GM12878 (cell line): ENCODE measurements around the gene PSMB7. TPM values are rescaled to one million over a fixed set of nuclear protein-coding genes. Genes with fewer than 3 reads are reported as not detected.

ENCODE experiments used
- ATAC-seq: fragments of 200-7000 bp; cut with Tn5 transposase; 3 replicates; pipeline ENCODE4 v1.9.1; 2020; ENCODE audit warnings: mild to moderate bottlenecking, moderate library complexity
- BruUV-seq: library from RNA; stranded (reverse); fragments of 400-500 nt; replicated peaks from 2 replicates; lab custom pipeline; 2021; lab: Mats Ljungman, UMichigan
- CTCF ChIA-PET: fragments of 300-600 bp; sonication (Branson Sonifier 250); formaldehyde crosslinking; extraction: SDS; loops from one replicate; lab custom pipeline; 2021; ENCODE audit warnings: inconsistent platforms; lab: Yijun Ruan, JAX
- POLR2A ChIA-PET: fragments of 350-600 bp; formaldehyde crosslinking; extraction: SDS; loops from one replicate; lab custom pipeline; 2021; ENCODE audit warnings: inconsistent platforms; lab: Charles Lee
- RAD21 ChIA-PET: fragments of 300-600 bp; sonication (Branson Sonifier 250); formaldehyde crosslinking; loops from one replicate; lab custom pipeline; 2023; ENCODE audit warnings: antibody characterized with exemption; ENCODE audit not compliant: unreplicated experiment; lab: Charles Lee
- SMC1A ChIA-PET: fragments of 300-600 bp; sonication (Branson Sonifier 250); formaldehyde crosslinking; loops from one replicate; lab custom pipeline; 2023; ENCODE audit not compliant: unreplicated experiment, uncharacterized antibody; lab: Charles Lee
- DNase-seq: peaks from one replicate; pipeline ENCODE4 v3.0.0-alpha.2; 2011; ENCODE audit warnings: low read depth, low spot score
- FAIRE-seq: peaks from 3 replicates; lab custom pipeline; 2011; peaks lifted over from hg19 to GRCh38; lab: Jason Lieb, UNC
- H2AFZ ChIP-seq: 2 replicates; pipeline ENCODE4 v1.6.0; 2011; ENCODE audit warnings: low read depth, low read length, control low read depth; ENCODE audit not compliant: control insufficient read depth
- H3K27ac ChIP-seq: 2 replicates; pipeline ENCODE4 v1.5.1; 2011; ENCODE audit warnings: control low read depth; ENCODE audit not compliant: control insufficient read depth, insufficient read depth
- H3K27me3 ChIP-seq, 2 experiments: replicated peaks in 1 of 2; 2 replicates each; pipeline versions ENCODE4 v1.6.0 to v1.6.1; 2011; ENCODE audit warnings: low read length in 1 of 2; ENCODE audit not compliant: control insufficient read depth in 2 of 2, insufficient read depth in 2 of 2
- H3K36me3 ChIP-seq, 2 experiments: 2 replicates each; pipeline ENCODE4 v1.5.1; 2011; ENCODE audit warnings: low read length in 1 of 2; ENCODE audit not compliant: control insufficient read depth in 2 of 2, insufficient read depth in 2 of 2
- H3K4me1 ChIP-seq: 2 replicates; pipeline ENCODE4 v1.6.1; 2011; ENCODE audit warnings: mild to moderate bottlenecking, low read length, moderate library complexity, mixed read lengths; ENCODE audit not compliant: control insufficient read depth, insufficient read depth
- H3K4me2 ChIP-seq: 2 replicates; pipeline ENCODE4 v1.6.0; 2011; ENCODE audit warnings: control low read depth; ENCODE audit not compliant: control insufficient read depth, insufficient read depth
- H3K4me3 ChIP-seq: fragments of 200-600 bp; sonication (generic); 2 replicates; pipeline ENCODE4 v1.5.1; 2016
- H3K79me2 ChIP-seq: 2 replicates; pipeline ENCODE4 v1.6.0; 2011; ENCODE audit warnings: low read length; ENCODE audit not compliant: control insufficient read depth, insufficient read depth
- H3K9ac ChIP-seq: 2 replicates; pipeline ENCODE4 v1.8.0; 2011; ENCODE audit warnings: low read length, control low read depth, mixed read lengths; ENCODE audit not compliant: control insufficient read depth, insufficient read depth
- H3K9me3 ChIP-seq: replicated peaks from 3 replicates; pipeline ENCODE4 v1.5.1; 2011; ENCODE audit warnings: mild to moderate bottlenecking, low read length; ENCODE audit not compliant: control insufficient read depth, insufficient read depth
- H4K20me1 ChIP-seq: 2 replicates; pipeline ENCODE4 v1.6.0; 2011; ENCODE audit not compliant: control insufficient read depth, insufficient read depth
- BHLHE40 ChIP-seq, 2 experiments: fragments of 450-650 bp in 1 of 2; IDR thresholded peaks; 2 replicates each; pipeline ENCODE4 v1.6.1; 2011 to 2017; ENCODE audit warnings: low read depth in 2 of 2, borderline replicate concordance in 1 of 2, improper control_type of control experiment in 1 of 2, low read length in 1 of 2, mild to moderate bottlenecking in 1 of 2
- CBX5 ChIP-seq: sonication (generic); IDR thresholded peaks from 2 replicates; pipeline ENCODE4 v1.6.1; 2016; ENCODE audit warnings: low read depth, moderate library complexity, mild to moderate bottlenecking, inconsistent platforms
- GATAD2B ChIP-seq: fragments of 450-650 bp; conservative IDR thresholded peaks from 2 replicates; pipeline ENCODE4 v1.6.1; 2017; ENCODE audit warnings: low read depth, mild to moderate bottlenecking, moderate library complexity
- MEF2A ChIP-seq: IDR thresholded peaks from 2 replicates; pipeline ENCODE4 v1.6.1; 2011; ENCODE audit warnings: low read depth, mild to moderate bottlenecking, low read length, moderate library complexity; ENCODE audit not compliant: insufficient read depth
- POLR2A ChIP-seq: IDR thresholded peaks from 2 replicates; pipeline ENCODE4 v1.6.1; 2011; ENCODE audit warnings: low read depth, mild to moderate bottlenecking, low read length
- POLR2AphosphoS2 ChIP-seq: IDR thresholded peaks from 2 replicates; pipeline ENCODE4 v1.6.1; 2011; ENCODE audit warnings: low read depth, mild to moderate bottlenecking, low read length, improper control_type of control experiment, moderate library complexity
- POLR2AphosphoS5 ChIP-seq: IDR thresholded peaks from 2 replicates; pipeline ENCODE4 v1.6.1; 2011; ENCODE audit warnings: mild to moderate bottlenecking, low read length, inconsistent platforms
- RUNX3 ChIP-seq: IDR thresholded peaks from 2 replicates; pipeline ENCODE4 v1.6.1; 2012; ENCODE audit warnings: low read length, inconsistent platforms
- SREBF2 ChIP-seq: IDR thresholded peaks from 2 replicates; pipeline ENCODE4 v1.6.1; 2012; ENCODE audit warnings: mild to moderate bottlenecking, low read length
- USF1 ChIP-seq: IDR thresholded peaks from 2 replicates; pipeline ENCODE4 v1.6.1; 2011; ENCODE audit warnings: borderline replicate concordance, low read depth, mild to moderate bottlenecking, moderate library complexity, mixed read lengths, low read length; ENCODE audit not compliant: insufficient read depth; ENCODE audit errors: extremely low read length
- WGBS: methylation state at CpG from one replicate; pipeline ENCODE4 v1.1.6; 2016; ENCODE audit warnings: low lambda C conversion rate; ENCODE audit not compliant: insufficient replicate concordance, insufficient coverage; ENCODE audit errors: missing lambda C conversion rate; 5-methylcytosine and 5-hydroxymethylcytosine counted together
- in situ Hi-C: fragments of 300-500 bp; cut with MboI; formaldehyde crosslinking; loops from 9 replicates; pipeline ENCODE4 v1.14.3; 2018; ENCODE audit warnings: mixed read lengths
- intact Hi-C: fragments of 100-400 bp; cut with micrococcal nuclease; formaldehyde crosslinking; loops from one replicate; pipeline ENCODE4 v1.14.2; 2022; ENCODE audit not compliant: unreplicated experiment
- polyA plus RNA-seq, 11 experiments: library from polyadenylated mRNA; depleted of rRNA in 4 of 11; unstranded in 6 of 11; stranded (reverse) in 5 of 11; fragments of >200 nt; fragmentation: Nextera tagmentation in 4 of 11; fragmentation: Illumina TruSeq in 1 of 11; extraction: Ambion mirVana in 4 of 11; extraction: Trizol in 1 of 11; gene quantifications; 1 replicate in 1 of 11; 2 replicates in 10 of 11; pipeline versions ENCODE4 v1.2.1 to v1.2.3, GENCODE V29; 2011 to 2016; ENCODE audit warnings: inconsistent platforms in 2 of 11, missing spikeins in 2 of 11, low read depth in 1 of 11
- total RNA-seq, 4 experiments: library from RNA; depleted of rRNA in 3 of 4; stranded (reverse); fragments of >200 nt in 3 of 4; fragmentation: Illumina TruSeq in 1 of 4; extraction: Trizol in 1 of 4; gene quantifications; 2 replicates each; pipeline versions ENCODE4 v1.2.1 to v1.2.3, GENCODE V29; 2013 to 2021
- TF ChIP-seq, protein P1 (sequence below): fragments of 450-650 bp; formaldehyde crosslinking; IDR thresholded peaks from 2 replicates; pipeline ENCODE4 v1.4.0; 2022; ENCODE audit warnings: mild to moderate bottlenecking, moderate library complexity

PSMB7 gene
- total and polyA plus RNA-seq, 10 of the 15 experiments (the other 5 are each of a cell fraction or from before 2014, with no cell fraction given), result 174 to 564 (median 268) TPM

DNA sequence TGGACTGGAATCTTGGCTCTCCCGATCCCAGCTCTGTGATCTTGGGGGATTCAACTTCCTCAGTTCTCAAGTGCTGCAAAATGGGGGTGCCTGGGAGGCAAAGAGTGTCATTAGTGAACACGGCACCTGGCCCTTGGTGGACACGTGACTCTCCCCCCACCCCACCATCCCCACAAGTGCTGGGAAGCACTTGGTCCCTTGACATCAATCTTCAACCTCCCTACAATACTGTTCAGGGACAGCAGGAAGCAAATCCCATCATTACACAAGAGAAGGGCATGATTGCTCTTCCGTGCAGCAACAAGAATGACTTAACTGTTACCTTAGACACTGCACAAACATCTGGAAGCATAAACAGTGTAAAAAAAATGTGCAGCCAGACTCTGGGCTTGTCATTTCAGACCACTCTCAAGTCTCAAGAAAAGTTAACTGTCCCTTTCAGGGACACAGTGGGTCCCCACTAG is 61.4 kb downstream of the PSMB7 start (continued):
- TF ChIP-seq, protein P1, sequence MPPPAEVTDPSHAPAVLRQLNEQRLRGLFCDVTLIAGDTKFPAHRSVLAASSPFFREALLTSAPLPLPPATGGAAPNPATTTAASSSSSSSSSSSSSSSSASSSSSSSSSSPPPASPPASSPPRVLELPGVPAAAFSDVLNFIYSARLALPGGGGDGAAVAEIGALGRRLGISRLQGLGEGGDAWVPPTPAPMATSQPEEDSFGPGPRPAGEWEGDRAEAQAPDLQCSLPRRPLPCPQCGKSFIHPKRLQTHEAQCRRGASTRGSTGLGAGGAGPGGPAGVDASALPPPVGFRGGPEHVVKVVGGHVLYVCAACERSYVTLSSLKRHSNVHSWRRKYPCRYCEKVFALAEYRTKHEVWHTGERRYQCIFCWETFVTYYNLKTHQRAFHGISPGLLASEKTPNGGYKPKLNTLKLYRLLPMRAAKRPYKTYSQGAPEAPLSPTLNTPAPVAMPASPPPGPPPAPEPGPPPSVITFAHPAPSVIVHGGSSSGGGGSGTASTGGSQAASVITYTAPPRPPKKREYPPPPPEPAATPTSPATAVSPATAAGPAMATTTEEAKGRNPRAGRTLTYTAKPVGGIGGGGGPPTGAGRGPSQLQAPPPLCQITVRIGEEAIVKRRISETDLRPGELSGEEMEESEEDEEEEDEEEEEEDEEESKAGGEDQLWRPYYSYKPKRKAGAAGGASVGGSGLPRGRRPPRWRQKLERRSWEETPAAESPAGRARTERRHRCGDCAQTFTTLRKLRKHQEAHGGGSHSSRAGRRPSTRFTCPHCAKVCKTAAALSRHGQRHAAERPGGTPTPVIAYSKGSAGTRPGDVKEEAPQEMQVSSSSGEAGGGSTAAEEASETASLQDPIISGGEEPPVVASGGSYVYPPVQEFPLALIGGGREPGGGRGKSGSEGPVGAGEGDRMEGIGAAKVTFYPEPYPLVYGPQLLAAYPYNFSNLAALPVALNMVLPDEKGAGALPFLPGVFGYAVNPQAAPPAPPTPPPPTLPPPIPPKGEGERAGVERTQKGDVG (CRISPR knock-in tag), result no peak
- peak; percentile 4 for TF ChIP-seq USF1

DNA sequence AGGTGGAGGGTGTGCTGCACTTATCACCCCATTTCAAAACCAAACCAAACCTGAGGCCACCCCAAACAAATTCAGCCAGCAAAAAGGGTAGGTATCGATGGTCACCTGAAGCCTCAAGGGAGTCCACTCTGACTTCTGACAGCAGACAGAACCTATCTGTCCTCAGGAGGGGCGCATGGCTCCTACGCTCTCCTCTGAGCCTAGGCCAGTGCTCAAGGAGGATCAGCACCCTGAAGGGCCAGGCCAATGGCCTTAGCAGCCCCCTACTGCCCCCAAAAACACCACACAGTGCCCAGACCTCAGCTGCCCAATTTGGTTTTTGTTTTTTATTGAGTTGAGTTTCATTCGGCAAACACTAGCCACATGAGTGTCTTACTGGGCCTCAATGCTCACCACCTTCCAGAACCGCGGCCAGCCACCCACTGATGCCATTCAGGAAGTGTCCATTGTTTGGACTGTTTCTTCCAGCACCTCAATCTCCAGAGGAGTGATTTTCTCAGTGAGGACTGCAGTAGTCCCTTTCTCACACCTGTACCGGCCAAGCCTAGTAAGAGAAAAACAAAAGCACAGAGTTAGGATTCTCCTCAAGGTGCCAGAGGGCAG is 62.0 kb downstream of the PSMB7 start:
- Histone ChIP-seq H3K9ac (no peak overlapping the region), H3K36me3 (peaks cover 42 to 55% of the 10 kb centered on the region in 2 experiments), H3K4me1 (no peaks in the 10 kb centered on the region), H3K27ac (no peak overlapping the region), H3K27me3 (no peaks in the 10 kb centered on the region), H4K20me1 (0 out of 2 replicates have a peak, but pooled peaks cover 22% of the 10 kb centered on the region), H3K79me2 (peaks cover 3% of the 10 kb centered on the region), H2AFZ (no peak overlapping the region), H3K4me3 (no peak overlapping the region), H3K4me2 (no peak overlapping the region), H3K9me3 (no peaks in the 10 kb centered on the region)
- WGBS, result 98% methylated on average over 7 of the region's 7 CpGs
- peak; percentile 6; the same call in 1 of the 2 replicates for TF ChIP-seq POLR2AphosphoS5
- no peak for TF ChIP-seq GATAD2B
- 0 out of 2 replicates have a peak, but pooled peaks have one; percentile 20 for TF ChIP-seq POLR2AphosphoS2
- no peak for TF ChIP-seq CBX5
- TF ChIP-seq MEF2A, result no peak
- TF ChIP-seq POLR2A, result 0 out of 2 replicates have a peak, but pooled peaks have one; percentile 66
- 0 out of 2 replicates have a peak, but pooled peaks have one; percentile 1 for TF ChIP-seq RUNX3
- TF ChIP-seq BHLHE40 (IDR thresholded peaks at IDR 0.05; ENCODE audit: borderline replicate concordance in 1 of 2, low read depth in 2 of 2, low read length in 1 of 2), result no peak
- no peak for TF ChIP-seq SREBF2
- ChIA-PET CTCF (no interaction called here), RAD21 (no interaction called here), SMC1A (no interaction called here), POLR2A (no interaction called here)
- in situ Hi-C loops, result no loop called here
- intact Hi-C loops, result loop anchor here (10.0 kb wide), 2 partner anchors 228 to 388 kb away; no protein-coding TSS in a partner anchor
- FAIRE-seq, result no peak
- DNase-seq, result no peak
- ATAC-seq, result no peak
- no TSS peak for BruUV-seq
